ENCODE measurements around the gene DLGAP1. TPM values are rescaled to one million over a fixed set of nuclear protein-coding genes. Genes with fewer than 3 reads are reported as not detected.

The DLGAP1 gene
- total and polyA plus RNA-seq, 2 of the 13 experiments (the other 11 are each of a cell fraction or from before 2014, with no cell fraction given), result 0.01 TPM; not detected in 1

GRCh38 chr18:4352746-4353551 lies 102.2 kb downstream of the DLGAP1 start:
- Histone ChIP-seq H4K20me1 (ENCODE audit: insufficient read depth, low read length) (no peaks in the 10 kb centered on the region), H3K9ac (ENCODE audit: insufficient read depth, low read depth, low read length) (no peak overlapping the region), H3K79me2 (ENCODE audit: insufficient read depth, low read length) (no peaks in the 10 kb centered on the region), H3K36me3 (replicated peaks in 1 of 2; ENCODE audit: control insufficient read depth in 1 of 2, insufficient read depth in 2 of 2, low read length in 2 of 2) (no peaks in the 10 kb centered on the region), H3K4me1 (ENCODE audit: insufficient read depth, low read length) (no peaks in the 10 kb centered on the region), H3K4me2 (ENCODE audit: low read depth, low read length) (no peak overlapping the region), H3K9me3 (ENCODE audit: low read length) (no peaks in the 10 kb centered on the region), H3K4me3 (replicated peaks in 1 of 3; ENCODE audit: insufficient read depth in 1 of 3, low read depth in 2 of 3, low read length in 3 of 3) (no peak overlapping the region), H2AFZ (ENCODE audit: low read length) (no peak overlapping the region), H3K27ac (ENCODE audit: extremely low read length, insufficient read depth, low read length) (no peak overlapping the region), H3K27me3 (ENCODE audit: control insufficient read depth in 1 of 2, insufficient read depth in 2 of 2, low read length in 2 of 2) (peaks cover 0 to 3% of the 10 kb centered on the region in 2 experiments; a peak in 1 of 5 replicates)
- POLR2A ChIA-PET, result no interaction called here
- DNase-seq (ENCODE audit: low spot score), result no peak
- no peak for TF ChIP-seq JDP2 (CRISPR knock-in tag; IDR thresholded peaks at IDR 0.05; ENCODE audit: borderline replicate concordance)
- TF ChIP-seq ZNF180 (CRISPR knock-in tag; IDR thresholded peaks at IDR 0.05; ENCODE audit: borderline replicate concordance, low read depth), result no peak
- no peak for TF ChIP-seq PRMT3 (CRISPR knock-in tag; IDR thresholded peaks at IDR 0.05; ENCODE audit: borderline replicate concordance, low read depth)
- intact Hi-C loops (cut with micrococcal nuclease; ENCODE audit: unreplicated experiment) (no loop called here), in situ Hi-C loops (cut with HindIII; ENCODE audit: extremely low pct_ligation_motif_present, low pct_unique_long_range_greater_than_20kb) (no loop called here)
- BruUV-seq (replicated peaks), result no TSS peak
- 21% methylated on average over 14 of the region's 15 CpGs for WGBS (ENCODE audit: low lambda C conversion rate)
- no peak for FAIRE-seq
- ATAC-seq, result no peak
- CTCF ChIA-PET (ENCODE audit: low intra/inter-chr PET ratio, low total read pairs), result no interaction called here

DNA sequence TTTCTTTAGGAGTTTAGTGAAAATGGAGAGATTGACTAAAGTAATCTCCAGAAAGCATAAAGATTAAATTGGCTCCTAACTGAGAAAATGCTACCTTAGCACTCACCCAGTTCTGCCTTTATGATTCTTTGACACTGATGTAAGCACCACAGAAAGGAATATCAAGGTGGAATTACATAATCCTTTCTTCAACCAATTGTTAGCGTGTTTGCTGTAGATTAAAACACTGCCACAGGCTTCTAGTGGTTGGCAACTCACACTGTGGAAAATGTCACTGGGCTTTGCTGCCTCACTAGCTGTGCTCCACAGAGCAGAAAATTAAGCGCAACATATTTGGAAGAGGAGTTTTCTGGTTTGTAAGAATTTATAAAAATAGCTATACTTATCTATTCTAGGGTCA lies 104.1 kb downstream of the DLGAP1 start:
- FAIRE-seq (no peak), ATAC-seq (no peak), DNase-seq (ENCODE audit: low spot score) (no peak)
- 40% methylated on average over 2 of the region's 2 CpGs for WGBS (ENCODE audit: low lambda C conversion rate)
- no peaks in the 10 kb centered on the region for H3K9me3 ChIP-seq (ENCODE audit: low read length)
- H4K20me1 ChIP-seq (ENCODE audit: insufficient read depth, low read length), result no peaks in the 10 kb centered on the region
- ChIA-PET POLR2A (no interaction called here), CTCF (ENCODE audit: low intra/inter-chr PET ratio, low total read pairs) (no interaction called here)
- H3K27me3 ChIP-seq (ENCODE audit: control insufficient read depth in 1 of 2, insufficient read depth in 2 of 2, low read length in 2 of 2), result peaks cover 0 to 3% of the 10 kb centered on the region in 2 experiments; a peak in 1 of 5 replicates
- no peak overlapping the region for H2AFZ ChIP-seq (ENCODE audit: low read length)
- H3K36me3 ChIP-seq (replicated peaks in 1 of 2; ENCODE audit: control insufficient read depth in 1 of 2, insufficient read depth in 2 of 2, low read length in 2 of 2), result no peaks in the 10 kb centered on the region
- H3K4me1 ChIP-seq (ENCODE audit: insufficient read depth, low read length), result no peaks in the 10 kb centered on the region
- no peaks in the 10 kb centered on the region for H3K79me2 ChIP-seq (ENCODE audit: insufficient read depth, low read length)
- no peak overlapping the region for H3K9ac ChIP-seq (ENCODE audit: insufficient read depth, low read depth, low read length)
- BruUV-seq (replicated peaks), result no TSS peak
- H3K4me2 ChIP-seq (ENCODE audit: low read depth, low read length), result no peak overlapping the region
- H3K27ac ChIP-seq (ENCODE audit: extremely low read length, insufficient read depth, low read length), result no peak overlapping the region
- TF ChIP-seq TFDP2 (CRISPR knock-in tag; IDR thresholded peaks at IDR 0.05), result no peak
- TF ChIP-seq ZFP62 (CRISPR knock-in tag; IDR thresholded peaks at IDR 0.05), result no peak
- no peak for TF ChIP-seq TOPORS (CRISPR knock-in tag; IDR thresholded peaks at IDR 0.05)
- in situ Hi-C loops (cut with HindIII; ENCODE audit: extremely low pct_ligation_motif_present, low pct_unique_long_range_greater_than_20kb), result no loop called here
- H3K4me3 ChIP-seq (replicated peaks in 1 of 3; ENCODE audit: insufficient read depth in 1 of 3, low read depth in 2 of 3, low read length in 3 of 3), result no peak overlapping the region
- intact Hi-C loops (cut with micrococcal nuclease; ENCODE audit: unreplicated experiment), result no loop called here

Data from HepG2 (cell line).